Neural progenitor cell (in vitro differentiated cells): ENCODE data around the gene HOXC13. TPM values are rescaled to one million over a fixed set of nuclear protein-coding genes. Genes with fewer than 3 reads are reported as not detected.
A peak's percentile ranks its signal among the peaks of the same experiment; 100 is the strongest.

Experiments
- DNase-seq: peaks from one replicate; pipeline ENCODE4 v3.0.0-alpha.2; 2016; ENCODE audit warnings: low spot score
- H2AFZ ChIP-seq: fragments of 200-600 bp; sonication (generic); replicated peaks from 2 replicates; pipeline ENCODE4 v1.6.1; 2016; ENCODE audit warnings: antibody characterized with exemption
- H3F3A ChIP-seq: fragments of 200-600 bp; sonication (generic); 2 replicates; pipeline ENCODE4 v1.6.1; 2016; ENCODE audit warnings: antibody characterized with exemption, low read depth
- H3K27ac ChIP-seq: fragments of 200-600 bp; sonication (generic); 2 replicates; pipeline ENCODE4 v1.5.1; 2016; ENCODE audit warnings: mild to moderate bottlenecking
- H3K27me3 ChIP-seq: fragments of 200-600 bp; sonication (generic); 2 replicates; pipeline ENCODE4 v1.6.1; 2016; ENCODE audit warnings: mild to moderate bottlenecking, moderate library complexity
- H3K36me3 ChIP-seq: fragments of 200-600 bp; sonication (generic); 2 replicates; pipeline ENCODE4 v1.5.1; 2016
- H3K4me1 ChIP-seq: fragments of 200-600 bp; sonication (generic); 2 replicates; pipeline ENCODE4 v1.6.1; 2016; ENCODE audit warnings: mixed run types
- H3K4me2 ChIP-seq: fragments of 200-600 bp; sonication (generic); 2 replicates; pipeline ENCODE4 v1.6.1; 2016
- H3K4me3 ChIP-seq: fragments of 200-600 bp; sonication (generic); 2 replicates; pipeline ENCODE4 v1.5.1; 2016
- H3K79me2 ChIP-seq: fragments of 200-600 bp; sonication (generic); 2 replicates; pipeline ENCODE4 v1.6.1; 2016; ENCODE audit warnings: low read depth
- H3K9ac ChIP-seq: fragments of 200-600 bp; sonication (generic); 2 replicates; pipeline ENCODE4 v1.6.1; 2016
- H3K9me3 ChIP-seq: fragments of 200-600 bp; sonication (generic); 2 replicates; pipeline ENCODE4 v1.5.1; 2016; ENCODE audit warnings: low read depth
- H4K20me1 ChIP-seq: fragments of 200-600 bp; sonication (generic); 2 replicates; pipeline ENCODE4 v1.6.1; 2016; ENCODE audit warnings: low read depth
- H3K27ac Mint-ChIP-seq: 3 replicates; pipeline ENCODE4 v1.8.0; 2021; ENCODE audit warnings: mixed read lengths
- H3K27me3 Mint-ChIP-seq: 2 replicates; pipeline ENCODE4 v1.8.0; 2022; ENCODE audit warnings: low read depth, mild to moderate bottlenecking, inconsistent platforms, moderate library complexity, mixed read lengths; ENCODE audit not compliant: insufficient read depth
- H3K36me3 Mint-ChIP-seq: 3 replicates; pipeline ENCODE4 v1.8.0; 2021; ENCODE audit warnings: mixed read lengths
- H3K4me1 Mint-ChIP-seq: 3 replicates; pipeline ENCODE4 v1.8.0; 2021; ENCODE audit warnings: mixed read lengths
- H3K4me3 Mint-ChIP-seq: 3 replicates; pipeline ENCODE4 v1.8.0; 2021; ENCODE audit warnings: mild to moderate bottlenecking, moderate library complexity, mixed read lengths
- H3K9me3 Mint-ChIP-seq: 3 replicates; pipeline ENCODE4 v1.8.0; 2020; ENCODE audit warnings: mixed read lengths
- CTCF ChIP-seq: fragments of 200-600 bp; sonication (generic); IDR thresholded peaks from 2 replicates; pipeline ENCODE4 v1.5.1; 2017; ENCODE audit warnings: antibody characterized with exemption, mild to moderate bottlenecking
- EZH2 ChIP-seq: fragments of 200-600 bp; sonication (generic); IDR thresholded peaks from 2 replicates; pipeline ENCODE4 v1.6.1; 2017; ENCODE audit warnings: antibody characterized with exemption, mild to moderate bottlenecking, moderate library complexity
- EZH2phosphoT487 ChIP-seq: fragments of 200-600 bp; sonication (generic); IDR thresholded peaks from 2 replicates; pipeline ENCODE4 v1.6.1; 2017; ENCODE audit warnings: antibody characterized with exemption
- total RNA-seq: library from RNA; depleted of rRNA; stranded (reverse); fragments of >200 nt; gene quantifications from 2 replicates; pipeline ENCODE4 v1.2.3, GENCODE V29; 2015; ENCODE audit warnings: low replicate concordance

The HOXC13 gene
- total RNA-seq, 1 donor from 2014 or later, result not detected

- Mint-ChIP-seq H3K27ac (no peak overlapping the region), H3K4me1 (no peaks in the 10 kb centered on the region), H3K27me3 (peaks cover 99% of the 10 kb centered on the region), H3K36me3 (no peaks in the 10 kb centered on the region), H3K9me3 (peaks cover 4% of the 10 kb centered on the region), H3K4me3 (no peak overlapping the region)
- no peak for DNase-seq
- Histone ChIP-seq H3K79me2 (no peaks in the 10 kb centered on the region), H3F3A (peaks cover 5% of the 10 kb centered on the region), H3K27me3 (peaks cover 100% of the 10 kb centered on the region), H4K20me1 (peaks cover 58% of the 10 kb centered on the region), H3K4me3 (no peak overlapping the region), H3K27ac (no peak overlapping the region), H3K4me2 (no peak overlapping the region), H3K36me3 (no peaks in the 10 kb centered on the region), H3K9me3 (no peaks in the 10 kb centered on the region), H3K9ac (no peak overlapping the region), H2AFZ (no peak overlapping the region), H3K4me1 (no peaks in the 10 kb centered on the region)
- peak; percentile 77 for TF ChIP-seq EZH2phosphoT487
- TF ChIP-seq EZH2, result peak; percentile 4
- TF ChIP-seq CTCF, result no peak
These were observed 11.2 kb downstream of the HOXC13 start for GRCh38 chr12:53949631-53950436.

GRCh38 chr12:53950437-53950773 lies 11.8 kb downstream of the HOXC13 start:
- Histone ChIP-seq H3K27ac (no peak overlapping the region), H4K20me1 (peaks cover 61% of the 10 kb centered on the region), H3K9me3 (no peaks in the 10 kb centered on the region), H3K4me1 (no peaks in the 10 kb centered on the region), H3F3A (peaks cover 5% of the 10 kb centered on the region), H3K27me3 (peaks cover 100% of the 10 kb centered on the region), H3K79me2 (no peaks in the 10 kb centered on the region), H2AFZ (no peak overlapping the region), H3K36me3 (no peaks in the 10 kb centered on the region), H3K4me3 (no peak overlapping the region), H3K9ac (no peak overlapping the region), H3K4me2 (no peak overlapping the region)
- DNase-seq, result no peak
- no peaks in the 10 kb centered on the region for H3K4me1 Mint-ChIP-seq
- no peak overlapping the region for H3K27ac Mint-ChIP-seq
- no peak overlapping the region for H3K4me3 Mint-ChIP-seq
- peak; percentile 38 for TF ChIP-seq EZH2
- no peak for TF ChIP-seq CTCF
- peak; percentile 13 for TF ChIP-seq EZH2phosphoT487
- H3K9me3 Mint-ChIP-seq, result peaks cover 4% of the 10 kb centered on the region
- H3K36me3 Mint-ChIP-seq, result no peaks in the 10 kb centered on the region
- peaks cover 96% of the 10 kb centered on the region for H3K27me3 Mint-ChIP-seq

GRCh38 chr12:53950789-53951576 lies 12.4 kb downstream of the HOXC13 start:
- H4K20me1 ChIP-seq, result peaks cover 67% of the 10 kb centered on the region
- H3K27ac ChIP-seq, result no peak overlapping the region
- H3K4me1 ChIP-seq, result no peaks in the 10 kb centered on the region
- H3K4me2 ChIP-seq, result no peak overlapping the region
- H3K9me3 ChIP-seq, result no peaks in the 10 kb centered on the region
- DNase-seq, result no peak
- no peak overlapping the region for H3K4me3 ChIP-seq
- Mint-ChIP-seq H3K9me3 (peaks cover 4% of the 10 kb centered on the region), H3K27ac (no peak overlapping the region), H3K4me3 (no peak overlapping the region), H3K36me3 (no peaks in the 10 kb centered on the region), H3K27me3 (peaks cover 96% of the 10 kb centered on the region), H3K4me1 (no peaks in the 10 kb centered on the region)
- peaks cover 5% of the 10 kb centered on the region for H3F3A ChIP-seq
- TF ChIP-seq EZH2 (peak; percentile 84), EZH2phosphoT487 (peak; percentile 52), CTCF (no peak)
- no peak overlapping the region for H3K9ac ChIP-seq
- no peaks in the 10 kb centered on the region for H3K79me2 ChIP-seq
- H3K27me3 ChIP-seq, result peaks cover 100% of the 10 kb centered on the region
- H2AFZ ChIP-seq, result no peak overlapping the region
- no peaks in the 10 kb centered on the region for H3K36me3 ChIP-seq
